Erythroblast (primary cell): ENCODE measurements around the gene SLN.

Experiments used
- GATA1 ChIP-seq: IDR thresholded peaks from 2 replicates; pipeline ENCODE4 v1.6.1; 2011; ENCODE audit warnings: low read depth, mild to moderate bottlenecking, control low read depth, low read length, moderate library complexity
- POLR2A ChIP-seq: IDR thresholded peaks from 2 replicates; pipeline ENCODE4 v1.6.1; 2011; ENCODE audit warnings: mild to moderate bottlenecking, low read length

GRCh38 chr11:107752508-107752907, 40.7 kb upstream of the SLN start:
- no peak for TF ChIP-seq POLR2A
- no peak for TF ChIP-seq GATA1
